Activated CD8-positive, alpha-beta memory T cell treated with anti-CD3 and anti-CD28 coated beads, Interleukin-2, amount 10 ng/mL, durations not matched to agents 7 days and 5 days (primary cell): ENCODE measurements around the gene CD27. TPM values are rescaled to one million over a fixed set of nuclear protein-coding genes. Genes with fewer than 3 reads are reported as not detected.

Source experiments
- ATAC-seq: fragments of 150-1000 bp; cut with Tn5 transposase; one replicate; pipeline ENCODE4 v1.10.0; 2021; ENCODE audit warnings: moderate library complexity
- CTCF ChIA-PET: fragments of 350-600 bp; sonication (Branson Sonifier 250); formaldehyde crosslinking; loops from one replicate; lab custom pipeline; 2021; ENCODE audit warnings: antibody characterized with exemption; lab: Charles Lee
- DNase-seq: peaks from one replicate; pipeline ENCODE4 v3.0.0-alpha.2; 2020
- H3K27ac Mint-ChIP-seq: one replicate; pipeline ENCODE4 v1.8.0; 2021; ENCODE audit warnings: mild to moderate bottlenecking, mixed read lengths
- H3K27me3 Mint-ChIP-seq: one replicate; pipeline ENCODE4 v1.8.0; 2021; ENCODE audit warnings: mixed read lengths
- H3K36me3 Mint-ChIP-seq: one replicate; pipeline ENCODE4 v1.8.0; 2021; ENCODE audit warnings: mild to moderate bottlenecking, mixed read lengths
- H3K4me1 Mint-ChIP-seq: one replicate; pipeline ENCODE4 v1.8.0; 2021; ENCODE audit warnings: mixed read lengths
- H3K4me3 Mint-ChIP-seq: one replicate; pipeline ENCODE4 v1.8.0; 2021; ENCODE audit warnings: mild to moderate bottlenecking, moderate library complexity, mixed read lengths
- H3K9me3 Mint-ChIP-seq: one replicate; pipeline ENCODE4 v1.8.0; 2022; ENCODE audit warnings: low read depth, mixed read lengths
- total RNA-seq, 2 experiments: library from RNA; stranded (reverse); gene quantifications; one replicate each; pipeline ENCODE4 v1.2.3, GENCODE V29; 2021

The CD27 gene
- total RNA-seq, 2 experiments from 2014 or later: 44.9 to 67.3 TPM

DNA sequence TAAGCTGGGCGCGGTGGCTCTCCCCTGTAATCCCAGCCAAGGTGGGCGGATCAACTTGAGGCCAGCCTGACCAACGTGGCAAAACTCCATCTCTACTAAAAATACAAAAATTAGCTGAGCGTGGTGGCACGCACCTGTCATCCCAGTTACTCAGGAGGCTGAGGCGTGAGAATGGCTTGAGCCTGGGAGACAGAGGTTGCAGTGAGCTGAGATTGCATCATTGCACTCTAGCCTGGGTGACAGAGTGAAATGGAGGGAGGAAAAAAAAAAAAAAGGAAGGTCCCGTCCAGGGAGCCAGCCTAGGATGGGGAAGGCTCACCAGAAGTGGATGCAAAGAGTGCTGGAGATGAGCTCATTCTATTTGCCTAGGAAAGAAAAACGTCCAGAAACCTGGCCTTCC, 1.9 kb upstream of the CD27 start:
- ATAC-seq (no peak), DNase-seq (no peak)
- H3K27me3 Mint-ChIP-seq: no peaks in the 10 kb centered on the region
- no peak overlapping the region for H3K4me3 Mint-ChIP-seq
- no peaks in the 10 kb centered on the region for H3K9me3 Mint-ChIP-seq
- peaks cover 63% of the 10 kb centered on the region for H3K4me1 Mint-ChIP-seq
- H3K36me3 Mint-ChIP-seq: peaks cover 21% of the 10 kb centered on the region
- H3K27ac Mint-ChIP-seq: peak overlapping the region; percentile 87
- CTCF ChIA-PET: interaction anchor here (1.5 to 6.1 kb wide), 5 partner anchors 9 to 95 kb away, joined by 5 to 45 read pairs (median 24); no protein-coding TSS in a partner anchor

DNA sequence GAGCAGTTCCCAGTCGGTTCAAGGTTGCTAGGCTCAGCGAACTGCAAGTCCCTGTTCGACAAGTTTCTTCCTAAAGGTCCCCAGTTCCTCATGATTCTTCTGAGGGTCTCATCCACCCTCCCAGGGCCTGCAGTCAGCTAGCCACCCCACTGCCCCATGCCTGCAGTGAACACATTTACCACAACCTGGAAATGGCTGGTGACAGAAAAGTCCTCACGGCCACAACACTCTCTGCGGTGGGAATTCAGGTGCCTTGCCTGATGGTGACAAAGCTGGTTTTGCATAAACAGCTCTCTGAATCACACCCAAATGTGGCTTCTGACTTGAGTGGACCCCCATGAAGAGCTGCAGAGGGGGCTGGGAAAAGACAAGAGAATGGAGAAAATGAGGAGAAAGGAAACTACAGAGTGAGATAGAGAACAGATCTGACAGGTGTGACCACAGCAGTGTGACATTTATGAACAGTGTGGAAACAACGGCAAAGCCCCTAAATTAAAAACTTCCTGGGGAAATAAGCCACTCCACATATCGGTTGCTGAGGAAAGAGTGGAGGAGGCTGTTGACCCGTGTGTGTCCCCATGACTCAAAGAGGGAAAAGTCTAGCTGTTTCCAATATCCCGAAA, 1.3 kb upstream of the CD27 start:
- H3K4me3 Mint-ChIP-seq: peak overlapping the region; percentile 80

DNA sequence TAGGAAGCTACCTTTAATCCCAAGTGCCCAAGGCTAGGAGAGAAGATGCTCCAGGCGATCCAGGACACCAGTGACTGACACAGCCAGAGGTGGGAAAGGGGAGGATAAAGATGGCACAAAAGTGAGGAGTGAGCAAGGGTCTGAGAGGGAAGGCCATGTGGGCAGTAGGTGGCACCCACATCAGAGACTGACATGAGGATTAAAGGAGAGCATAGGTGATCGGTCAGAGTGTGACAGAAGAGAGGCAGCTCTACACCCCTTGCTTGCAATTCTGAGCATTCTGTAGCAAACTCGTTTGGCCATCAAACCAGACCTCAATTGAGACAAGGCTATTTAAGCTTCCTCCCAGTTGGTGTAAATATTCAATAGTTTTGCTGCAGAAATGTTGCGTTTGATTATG, 724 bp upstream of the CD27 start:
- CTCF ChIA-PET: interaction anchor here (1.1 to 6.1 kb wide), 6 partner anchors 10 to 109 kb away, joined by 3 to 45 read pairs (median 14); partner anchors contain the start of gene GAPDH
- H3K27ac Mint-ChIP-seq: peak overlapping the region; percentile 87
- ATAC-seq: no peak
- DNase-seq: no peak
- H3K4me1 Mint-ChIP-seq: peaks cover 62% of the 10 kb centered on the region
- peaks cover 24% of the 10 kb centered on the region for H3K36me3 Mint-ChIP-seq
- H3K27me3 Mint-ChIP-seq: no peaks in the 10 kb centered on the region
- no peaks in the 10 kb centered on the region for H3K9me3 Mint-ChIP-seq
- peak overlapping the region; percentile 80 for H3K4me3 Mint-ChIP-seq

More for the DNA sequence above, 1.3 kb upstream of the CD27 start:
- H3K9me3 Mint-ChIP-seq: no peaks in the 10 kb centered on the region
- CTCF ChIA-PET: interaction anchor here (1.1 to 6.1 kb wide), 6 partner anchors 9 to 108 kb away, joined by 3 to 45 read pairs (median 16); no protein-coding TSS in a partner anchor
- no peaks in the 10 kb centered on the region for H3K27me3 Mint-ChIP-seq
- DNase-seq (peak; percentile 67), ATAC-seq (peak; percentile 50)
- peak overlapping the region; percentile 87 for H3K27ac Mint-ChIP-seq
- H3K36me3 Mint-ChIP-seq: peaks cover 24% of the 10 kb centered on the region
- peaks cover 66% of the 10 kb centered on the region for H3K4me1 Mint-ChIP-seq

- H3K4me3 Mint-ChIP-seq: peak overlapping the region; percentile 97
- no peak for DNase-seq
- no peaks in the 10 kb centered on the region for H3K27me3 Mint-ChIP-seq
- H3K36me3 Mint-ChIP-seq: peaks cover 51% of the 10 kb centered on the region
- H3K4me1 Mint-ChIP-seq: peaks cover 65% of the 10 kb centered on the region
- ATAC-seq: no peak
- no peaks in the 10 kb centered on the region for H3K9me3 Mint-ChIP-seq
- peak overlapping the region; percentile 94 for H3K27ac Mint-ChIP-seq
- CTCF ChIA-PET: interaction anchor here (1.3 to 3.8 kb wide), 7 partner anchors 10 to 45 kb away, joined by 4 to 42 read pairs (median 13); partner anchors contain the start of gene VAMP1
Observed at GRCh38 chr12:6450091-6450868, 5.5 kb downstream of the CD27 start.

DNA sequence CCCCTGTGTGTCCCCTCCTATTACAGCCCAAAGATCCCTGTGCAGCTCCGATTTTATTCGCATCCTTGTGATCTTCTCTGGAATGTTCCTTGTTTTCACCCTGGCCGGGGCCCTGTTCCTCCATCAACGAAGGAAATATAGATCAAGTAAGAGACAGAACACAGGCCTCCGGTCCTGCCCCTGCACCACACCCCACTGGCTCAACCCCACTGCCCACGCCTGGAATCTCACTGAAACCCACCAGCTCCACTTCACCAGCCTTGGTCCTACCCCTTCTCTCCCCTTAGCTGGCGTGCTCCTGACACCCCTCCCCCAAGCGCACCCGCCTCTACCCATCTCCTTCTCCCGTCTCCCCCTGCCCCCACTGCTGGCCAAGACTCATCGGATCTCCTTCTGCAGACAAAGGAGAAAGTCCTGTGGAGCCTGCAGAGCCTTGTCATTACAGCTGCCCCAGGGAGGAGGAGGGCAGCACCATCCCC, 6.2 kb downstream of the CD27 start:
- peak; percentile 1 for ATAC-seq
- no peak for DNase-seq

GRCh38 chr12:6451348-6452244, 6.8 kb downstream of the CD27 start, which contains the start of gene TAPBPL:
TSS of gene TAPBPL (plus strand) at chr12:6452042. CDS start at chr12:6452249, 207 bp downstream.
- Mint-ChIP-seq H3K4me3 (peak within 1 kb of the TSS; percentile 97), H3K9me3 (no peaks in the 10 kb centered on the region)
- CTCF ChIA-PET: interaction anchor here (0.6 to 3.8 kb wide), 16 partner anchors 11 to 130 kb away, joined by 3 to 42 read pairs (median 5); partner anchors contain the start of genes MRPL51 and VAMP1

More for the DNA sequence above, 6.2 kb downstream of the CD27 start:
- Mint-ChIP-seq H3K4me1 (peaks cover 63% of the 10 kb centered on the region), H3K27ac (peak overlapping the region; percentile 94), H3K27me3 (no peaks in the 10 kb centered on the region), H3K9me3 (no peaks in the 10 kb centered on the region), H3K36me3 (peaks cover 49% of the 10 kb centered on the region), H3K4me3 (peak overlapping the region; percentile 97)
- CTCF ChIA-PET: interaction anchor here (0.7 to 3.8 kb wide), 13 partner anchors 11 to 116 kb away, joined by 3 to 42 read pairs (median 6); partner anchors contain the start of genes MRPL51 and VAMP1

DNA sequence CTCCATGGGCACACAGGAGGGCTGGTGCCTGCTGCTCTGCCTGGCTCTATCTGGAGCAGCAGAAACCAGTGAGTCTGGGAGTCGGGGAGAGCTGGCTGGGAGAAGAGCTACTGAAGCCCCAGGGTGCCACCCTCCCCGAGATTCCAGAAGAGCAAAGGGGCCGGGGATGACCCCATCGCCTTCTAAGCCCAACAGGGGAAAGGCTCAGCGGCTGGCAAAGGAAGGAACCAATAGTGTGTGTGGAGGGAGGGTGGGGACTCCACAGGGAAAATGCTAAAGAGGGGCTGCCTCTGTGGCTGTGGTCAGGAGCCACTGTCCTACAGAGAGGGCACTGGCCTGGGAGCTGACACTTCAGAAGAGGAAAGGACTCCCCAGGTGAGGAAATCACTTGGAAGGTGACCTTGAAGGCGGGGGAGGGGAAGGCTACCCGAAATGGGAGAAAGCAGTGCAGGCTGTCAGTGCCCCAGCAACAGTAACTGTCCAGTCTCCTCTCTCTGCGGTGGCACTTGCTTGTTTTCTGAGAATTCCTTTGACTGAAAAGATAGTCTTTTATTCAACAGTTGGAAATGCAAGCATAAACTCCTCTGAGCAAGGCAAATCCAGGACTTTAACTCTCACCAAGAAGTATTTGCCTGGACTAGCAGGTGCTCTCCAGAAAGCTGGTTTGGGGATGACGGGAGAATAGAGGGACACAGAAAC, 7.6 kb downstream of the CD27 start:
- CTCF ChIA-PET: interaction anchor here (0.6 to 3.8 kb wide), 16 partner anchors 10 to 131 kb away, joined by 3 to 42 read pairs (median 5); partner anchors contain the start of genes MRPL51 and VAMP1
- DNase-seq: peak; percentile 61
- peaks cover 48% of the 10 kb centered on the region for H3K36me3 Mint-ChIP-seq
- peak overlapping the region; percentile 97 for H3K4me3 Mint-ChIP-seq
- no peaks in the 10 kb centered on the region for H3K9me3 Mint-ChIP-seq
- H3K4me1 Mint-ChIP-seq: peaks cover 58% of the 10 kb centered on the region
- H3K27ac Mint-ChIP-seq: peak overlapping the region; percentile 94
- H3K27me3 Mint-ChIP-seq: no peaks in the 10 kb centered on the region
- peak; percentile 12 for ATAC-seq

More at GRCh38 chr12:6451348-6452244, 6.8 kb downstream of the CD27 start, which contains the start of gene TAPBPL:
- peaks cover 59% of the 10 kb centered on the region for H3K4me1 Mint-ChIP-seq
- ATAC-seq: peak; percentile 84
- peak; percentile 90 for DNase-seq
- peak within 1 kb of the TSS; percentile 94 for H3K27ac Mint-ChIP-seq
- no peaks in the 10 kb centered on the region for H3K27me3 Mint-ChIP-seq
- H3K36me3 Mint-ChIP-seq: peaks cover 48% of the 10 kb centered on the region

- CTCF ChIA-PET: interaction anchor here (0.6 to 3.8 kb wide), 13 partner anchors 9 to 118 kb away, joined by 3 to 42 read pairs (median 6); partner anchors contain the start of gene VAMP1
- peak; percentile 32 for ATAC-seq
- Mint-ChIP-seq H3K36me3 (peaks cover 47% of the 10 kb centered on the region), H3K4me1 (peaks cover 54% of the 10 kb centered on the region), H3K9me3 (no peaks in the 10 kb centered on the region), H3K27me3 (no peaks in the 10 kb centered on the region), H3K4me3 (peak overlapping the region; percentile 97), H3K27ac (peak overlapping the region; percentile 94)
- DNase-seq: peak; percentile 71
Observed at GRCh38 chr12:6452944-6453630, 8.3 kb downstream of the CD27 start.

DNA sequence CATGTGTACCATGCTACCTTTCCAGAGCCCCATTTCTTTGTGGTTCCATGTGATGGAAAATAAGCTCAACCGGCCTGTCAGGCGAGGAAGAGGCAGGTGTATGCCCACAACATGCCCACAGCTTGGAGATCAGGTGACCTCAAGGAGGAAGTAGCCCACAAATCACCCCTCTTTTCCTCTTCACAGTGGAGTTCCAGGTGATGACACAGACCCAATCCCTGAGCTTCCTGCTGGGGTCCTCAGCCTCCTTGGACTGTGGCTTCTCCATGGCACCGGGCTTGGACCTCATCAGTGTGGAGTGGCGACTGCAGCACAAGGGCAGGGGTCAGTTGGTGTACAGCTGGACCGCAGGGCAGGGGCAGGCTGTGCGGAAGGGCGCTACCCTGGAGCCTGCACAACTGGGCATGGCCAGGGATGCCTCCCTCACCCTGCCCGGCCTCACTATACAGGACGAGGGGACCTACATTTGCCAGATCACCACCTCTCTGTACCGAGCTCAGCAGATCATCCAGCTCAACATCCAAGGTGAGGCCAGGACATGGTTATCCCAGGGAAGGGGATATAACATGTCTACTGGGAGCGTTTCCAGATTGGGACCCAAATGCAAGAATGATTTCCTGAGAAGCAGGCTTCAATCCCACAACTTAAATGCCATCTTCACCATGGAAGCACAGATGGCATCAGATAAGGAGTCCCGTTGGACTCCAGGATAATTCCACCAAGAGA, 12.6 kb downstream of the CD27 start:
- H3K9me3 Mint-ChIP-seq: no peaks in the 10 kb centered on the region
- peaks cover 77% of the 10 kb centered on the region for H3K4me1 Mint-ChIP-seq
- no peak for ATAC-seq
- peak overlapping the region; percentile 52 for H3K27ac Mint-ChIP-seq
- CTCF ChIA-PET: interaction anchor here (1.0 to 2.2 kb wide), 2 partner anchors 8 to 14 kb away, joined by 4 to 8 read pairs; no protein-coding TSS in a partner anchor
- no peaks in the 10 kb centered on the region for H3K27me3 Mint-ChIP-seq
- H3K4me3 Mint-ChIP-seq: no peak overlapping the region
- H3K36me3 Mint-ChIP-seq: peaks cover 75% of the 10 kb centered on the region
- DNase-seq: no peak

GRCh38 chr12:6458281-6459003, 13.7 kb downstream of the CD27 start:
- Mint-ChIP-seq H3K4me1 (peaks cover 81% of the 10 kb centered on the region), H3K4me3 (no peak overlapping the region), H3K9me3 (no peaks in the 10 kb centered on the region), H3K27ac (peak overlapping the region; percentile 82), H3K27me3 (no peaks in the 10 kb centered on the region), H3K36me3 (peaks cover 77% of the 10 kb centered on the region)
- CTCF ChIA-PET: interaction anchor here (1.0 to 5.8 kb wide), 4 partner anchors 12 to 34 kb away, joined by 6 to 45 read pairs (median 7); partner anchors contain the start of genes CD27 and VAMP1
- ATAC-seq (no peak), DNase-seq (no peak)
